Esophagus muscularis mucosa (tissue), 4 donors: ENCODE data around the gene TYSND1. TPM values are rescaled to one million over a fixed set of nuclear protein-coding genes. Genes with fewer than 3 reads are reported as not detected.
A peak's percentile ranks its signal among the peaks of the same experiment; 100 is the strongest.

ENCODE experiments used
- DNase-seq: peaks from one replicate; pipeline ENCODE4 v3.0.0-alpha.2; 2017; ENCODE audit errors: extremely low spot score
- H3K27ac ChIP-seq, 4 donors: fragments of 200-600 bp; sonication (generic); replicated peaks in 1 of 4; 1 replicate in 3 of 4; 2 replicates in 1 of 4; pipeline ENCODE4 v1.5.1; 2016 to 2019; ENCODE audit warnings: mild to moderate bottlenecking in 1 of 4
- H3K27me3 ChIP-seq, 4 donors: fragments of 200-600 bp; sonication (generic); one replicate each; pipeline versions ENCODE4 v1.5.1 to v1.6.0; 2016 to 2019
- H3K36me3 ChIP-seq, 4 donors: fragments of 200-600 bp; sonication (generic); one replicate each; pipeline ENCODE4 v1.5.1; 2016 to 2019
- H3K4me1 ChIP-seq, 4 donors: fragments of 200-600 bp; sonication (generic); one replicate each; pipeline ENCODE4 v1.5.1; 2016 to 2019
- H3K4me3 ChIP-seq, 4 donors: fragments of 200-600 bp; sonication (generic); 1 replicate in 2 of 4; 2 replicates in 2 of 4; pipeline ENCODE4 v1.5.1; 2016 to 2019; ENCODE audit warnings: mild to moderate bottlenecking in 4 of 4, moderate library complexity in 1 of 4
- H3K9me3 ChIP-seq, 4 donors: fragments of 200-600 bp; sonication (generic); 1 replicate in 3 of 4; 2 replicates in 1 of 4; pipeline ENCODE4 v1.5.1; 2016 to 2019
- EP300 ChIP-seq: sonication (generic); formaldehyde crosslinking; IDR thresholded peaks from one replicate; pipeline ENCODE4 v1.6.1; 2017; ENCODE audit warnings: antibody characterized with exemption
- POLR2A ChIP-seq: fragments of 450-650 bp; IDR thresholded peaks from one replicate; pipeline ENCODE4 v1.6.1; 2017; ENCODE audit warnings: antibody characterized with exemption, moderate library complexity, mild to moderate bottlenecking, low read depth
- POLR2AphosphoS5 ChIP-seq, 2 donors: sonication (generic); formaldehyde crosslinking; IDR thresholded peaks; one replicate each; pipeline ENCODE4 v1.6.1; 2017; ENCODE audit warnings: antibody characterized with exemption in 2 of 2
- WGBS: methylation state at CpG from one replicate; pipeline ENCODE4 v1.1.5; 2018; 5-methylcytosine and 5-hydroxymethylcytosine counted together
- intact Hi-C: fragments of 100-400 bp; cut with DNase I; formaldehyde crosslinking; loops from one replicate; pipeline ENCODE4 v1.15.1; 2023
- total RNA-seq, 4 donors: library from RNA; depleted of rRNA; stranded (reverse); fragments of >200 nt; gene quantifications; one replicate each; pipeline versions ENCODE4 v1.1.0 to v1.2.1, GENCODE V29; 2016
- TF ChIP-seq, protein P1 (sequence below), 3 experiments: fragments of 200-600 bp in 2 of 3; fragments of 450-650 bp in 1 of 3; sonication (generic) in 2 of 3; IDR thresholded peaks; one replicate each; pipeline ENCODE4 v1.5.1; 2017 to 2019; ENCODE audit warnings: antibody characterized with exemption in 3 of 3, mild to moderate bottlenecking in 2 of 3, moderate library complexity in 1 of 3

TYSND1 gene
- total RNA-seq, 4 donors from 2014 or later: 6.0 to 12.2 (median 9.3) TPM

GRCh38 chr10:70169011-70169410 lies 22.5 kb upstream of the TYSND1 start:
- 35% methylated on average over 2 of the region's 2 CpGs for WGBS
- H3K27ac ChIP-seq: peak overlapping the region in 2 of 4 donors; percentile 94 to 96

DNA sequence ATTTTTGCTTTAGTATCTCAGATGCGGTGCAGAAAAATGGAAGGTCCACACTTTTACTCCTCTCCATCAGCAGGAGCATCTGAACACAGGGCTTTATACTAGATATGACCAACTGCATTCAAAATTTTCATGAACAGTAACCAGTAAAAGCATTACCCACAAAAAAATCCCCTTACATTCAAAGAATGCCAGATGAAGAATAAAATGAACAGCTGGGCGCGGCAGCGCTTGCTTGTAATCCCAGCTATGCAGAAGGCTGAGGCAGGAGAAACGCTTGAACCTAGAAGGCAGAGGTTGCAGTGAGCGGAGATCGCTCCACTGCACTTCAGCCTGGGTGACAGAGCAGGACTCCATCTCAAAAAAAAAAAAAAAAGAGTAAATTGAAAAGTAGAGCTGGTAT lies 20.7 kb upstream of the TYSND1 start:
- no peak overlapping the region for H3K27ac ChIP-seq
- no peak for DNase-seq
- WGBS: 90% methylated on average over 7 of the region's 7 CpGs

More at GRCh38 chr10:70169011-70169410, 22.5 kb upstream of the TYSND1 start:
- no peaks in the 10 kb centered on the region for H3K27me3 ChIP-seq
- peaks cover 35 to 55% (median 54%) of the 10 kb centered on the region in 4 donors for H3K4me1 ChIP-seq
- no peak for TF ChIP-seq POLR2A
- TF ChIP-seq EP300: no peak
- TF ChIP-seq, protein P1, sequence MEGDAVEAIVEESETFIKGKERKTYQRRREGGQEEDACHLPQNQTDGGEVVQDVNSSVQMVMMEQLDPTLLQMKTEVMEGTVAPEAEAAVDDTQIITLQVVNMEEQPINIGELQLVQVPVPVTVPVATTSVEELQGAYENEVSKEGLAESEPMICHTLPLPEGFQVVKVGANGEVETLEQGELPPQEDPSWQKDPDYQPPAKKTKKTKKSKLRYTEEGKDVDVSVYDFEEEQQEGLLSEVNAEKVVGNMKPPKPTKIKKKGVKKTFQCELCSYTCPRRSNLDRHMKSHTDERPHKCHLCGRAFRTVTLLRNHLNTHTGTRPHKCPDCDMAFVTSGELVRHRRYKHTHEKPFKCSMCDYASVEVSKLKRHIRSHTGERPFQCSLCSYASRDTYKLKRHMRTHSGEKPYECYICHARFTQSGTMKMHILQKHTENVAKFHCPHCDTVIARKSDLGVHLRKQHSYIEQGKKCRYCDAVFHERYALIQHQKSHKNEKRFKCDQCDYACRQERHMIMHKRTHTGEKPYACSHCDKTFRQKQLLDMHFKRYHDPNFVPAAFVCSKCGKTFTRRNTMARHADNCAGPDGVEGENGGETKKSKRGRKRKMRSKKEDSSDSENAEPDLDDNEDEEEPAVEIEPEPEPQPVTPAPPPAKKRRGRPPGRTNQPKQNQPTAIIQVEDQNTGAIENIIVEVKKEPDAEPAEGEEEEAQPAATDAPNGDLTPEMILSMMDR (IDR thresholded peaks at IDR 0.05): no peak
- TF ChIP-seq POLR2AphosphoS5 (IDR thresholded peaks at IDR 0.05): no peak
- peaks cover 0 to 8% (median 0%) of the 10 kb centered on the region in 4 donors for H3K36me3 ChIP-seq
- no peaks in the 10 kb centered on the region for H3K9me3 ChIP-seq
- peak overlapping the region; percentile 84 to 96 (median 90) for H3K4me3 ChIP-seq
- intact Hi-C loops: no loop called here
- DNase-seq: no peak

DNA sequence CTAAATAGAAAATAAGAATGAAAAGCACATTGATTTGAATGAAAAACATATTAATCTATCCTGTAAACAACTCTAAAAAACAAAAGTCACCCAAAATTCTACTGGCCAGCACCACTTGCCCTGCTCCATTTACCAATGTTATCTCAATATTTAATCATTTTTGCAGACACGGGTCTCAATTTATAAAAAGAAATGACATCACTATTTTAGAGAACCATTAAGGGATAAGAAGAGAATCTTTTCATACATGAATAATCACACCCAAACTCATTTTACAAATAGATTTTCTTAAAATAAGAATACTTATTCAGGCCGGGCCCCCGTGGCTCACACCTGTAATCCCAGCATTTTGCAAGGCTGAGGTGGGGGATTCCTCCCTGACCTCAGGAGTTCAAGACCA lies 19.9 kb upstream of the TYSND1 start:
- H3K9me3 ChIP-seq: no peaks in the 10 kb centered on the region
- no peak overlapping the region for H3K27ac ChIP-seq
- H3K27me3 ChIP-seq: no peaks in the 10 kb centered on the region
- peaks cover 0 to 11% (median 2%) of the 10 kb centered on the region in 4 donors for H3K36me3 ChIP-seq
- no peak for DNase-seq
- H3K4me1 ChIP-seq: peaks cover 50 to 80% (median 78%) of the 10 kb centered on the region in 4 donors
- intact Hi-C loops: no loop called here
- H3K4me3 ChIP-seq: no peak overlapping the region
- WGBS: 79% methylated on average over 3 of the region's 3 CpGs
- no peak for TF ChIP-seq POLR2A
- TF ChIP-seq, protein P1 (IDR thresholded peaks at IDR 0.05): no peak
- no peak for TF ChIP-seq EP300
- TF ChIP-seq POLR2AphosphoS5 (IDR thresholded peaks at IDR 0.05): no peak

More for the DNA sequence above, 20.7 kb upstream of the TYSND1 start:
- H3K4me3 ChIP-seq: no peak overlapping the region
- H3K36me3 ChIP-seq: peaks cover 0 to 8% (median 0%) of the 10 kb centered on the region in 4 donors
- intact Hi-C loops: no loop called here
- no peaks in the 10 kb centered on the region for H3K27me3 ChIP-seq
- peaks cover 43 to 72% (median 70%) of the 10 kb centered on the region in 4 donors for H3K4me1 ChIP-seq
- H3K9me3 ChIP-seq: no peaks in the 10 kb centered on the region
- TF ChIP-seq POLR2A (no peak), POLR2AphosphoS5 (IDR thresholded peaks at IDR 0.05) (no peak)
- TF ChIP-seq, protein P1 (IDR thresholded peaks at IDR 0.05): no peak

DNA sequence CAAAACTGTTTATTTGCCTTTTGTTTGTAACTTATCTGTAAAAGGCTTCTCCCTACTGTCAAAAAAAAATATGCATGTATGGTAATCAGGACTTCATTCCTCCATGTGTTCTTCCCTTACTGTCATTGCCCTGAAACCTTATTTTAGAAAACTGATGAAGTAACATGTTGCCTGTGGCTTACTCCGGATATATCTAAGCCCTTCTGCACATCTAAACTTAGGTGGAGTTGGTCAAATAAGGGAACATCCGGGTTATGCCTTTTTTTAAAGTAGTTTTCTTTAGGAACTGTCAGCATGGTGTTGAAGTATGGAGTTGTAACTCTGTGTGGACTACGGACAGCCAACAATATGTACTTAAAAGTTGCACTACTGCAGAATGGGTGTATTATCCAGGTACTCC lies 17.7 kb upstream of the TYSND1 start:
- H3K4me1 ChIP-seq: peaks cover 49 to 81% (median 74%) of the 10 kb centered on the region in 4 donors
- intact Hi-C loops: no loop called here
- WGBS: 66% methylated on average over 3 of the region's 3 CpGs
- no peak overlapping the region for H3K4me3 ChIP-seq
- no peaks in the 10 kb centered on the region for H3K9me3 ChIP-seq
- no peaks in the 10 kb centered on the region for H3K27me3 ChIP-seq
- no peak overlapping the region for H3K27ac ChIP-seq
- no peak for TF ChIP-seq POLR2AphosphoS5 (IDR thresholded peaks at IDR 0.05)
- no peak for TF ChIP-seq POLR2A
- TF ChIP-seq, protein P1 (IDR thresholded peaks at IDR 0.05): no peak
- TF ChIP-seq EP300: no peak
- DNase-seq: no peak
- H3K36me3 ChIP-seq: peaks cover 0 to 34% (median 12%) of the 10 kb centered on the region in 4 donors

DNA sequence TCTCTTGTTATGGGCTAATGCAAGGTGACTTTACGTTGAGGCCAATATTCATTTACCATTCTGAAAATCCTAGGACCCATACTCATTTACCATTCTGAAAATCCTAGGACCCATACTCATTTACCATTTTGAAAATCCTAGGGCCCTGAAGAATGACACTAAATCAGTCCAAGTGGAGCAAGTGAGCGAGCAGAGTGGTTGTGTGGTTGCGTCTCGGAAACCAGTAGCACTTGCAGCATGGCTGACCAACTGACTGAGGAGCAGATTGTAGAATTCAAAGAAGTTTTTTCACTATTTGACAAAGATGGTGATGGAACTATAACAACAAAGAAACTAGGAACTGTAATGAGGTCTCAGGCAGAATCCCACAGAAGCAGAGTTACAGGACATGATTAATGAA lies 16.9 kb upstream of the TYSND1 start:
- DNase-seq: no peak
- Histone ChIP-seq H3K36me3 (peaks cover 0 to 35% (median 12%) of the 10 kb centered on the region in 4 donors), H3K27ac (no peak overlapping the region), H3K4me3 (no peak overlapping the region), H3K27me3 (no peaks in the 10 kb centered on the region), H3K4me1 (peaks cover 42 to 74% (median 67%) of the 10 kb centered on the region in 4 donors), H3K9me3 (no peaks in the 10 kb centered on the region)
- 95% methylated on average over 4 of the region's 4 CpGs for WGBS
- intact Hi-C loops: no loop called here
- TF ChIP-seq EP300: no peak
- TF ChIP-seq POLR2AphosphoS5 (IDR thresholded peaks at IDR 0.05): no peak
- TF ChIP-seq, protein P1 (IDR thresholded peaks at IDR 0.05): no peak
- TF ChIP-seq POLR2A: no peak
